CD4-positive, alpha-beta T cell treated with Interleukin-1 beta for 1 hour (primary cell): ENCODE results near the gene WNT9B.

Experiments
- DNase-seq, 2 donors: peaks; one replicate each; pipeline ENCODE4 v3.0.0-alpha.2; 2020 to 2022

WNT9B gene

GRCh38 chr17:46851029-46851741 is at the start of gene WNT9B:
WNT9B (plus strand) TSS chr17:46851583; CDS start chr17:46851639, 56 bp downstream.
- peak; percentile 5 to 9 for DNase-seq

- DNase-seq: no peak
Observed at GRCh38 chr17:46802800-46803199, 48.6 kb upstream of the WNT9B start.

- no peak for DNase-seq
Observed at GRCh38 chr17:46803544-46803943, 47.8 kb upstream of the WNT9B start.

GRCh38 chr17:46805771-46806170 is 45.6 kb upstream of the WNT9B start:
- no peak for DNase-seq

- no peak for DNase-seq
Observed at GRCh38 chr17:46809110-46809571, 42.2 kb upstream of the WNT9B start.

GRCh38 chr17:46810837-46811236 is 40.5 kb upstream of the WNT9B start:
- DNase-seq: no peak

- no peak for DNase-seq
Observed at GRCh38 chr17:46811978-46812583, 39.3 kb upstream of the WNT9B start.

GRCh38 chr17:46812624-46813318 is 38.6 kb upstream of the WNT9B start:
- DNase-seq: no peak

- DNase-seq: no peak
Observed at GRCh38 chr17:46813920-46814319, 37.5 kb upstream of the WNT9B start.

- DNase-seq: no peak
Observed at GRCh38 chr17:46814446-46814845, 36.9 kb upstream of the WNT9B start.

GRCh38 chr17:46815474-46816353 is 35.7 kb upstream of the WNT9B start:
- DNase-seq: no peak

GRCh38 chr17:46817151-46817900 is 34.1 kb upstream of the WNT9B start:
- no peak for DNase-seq

GRCh38 chr17:46817901-46818209 is 33.5 kb upstream of the WNT9B start:
- DNase-seq: no peak

- peak; percentile 47 to 54 for DNase-seq
Observed at GRCh38 chr17:46818316-46818928, 33.0 kb upstream of the WNT9B start, which contains the start of gene WNT3. WNT3 (minus strand) TSS chr17:46818692; CDS start chr17:46818597, 95 bp downstream.

GRCh38 chr17:46818929-46819859 is 32.2 kb upstream of the WNT9B start:
- DNase-seq: no peak

- no peak for DNase-seq
Observed at GRCh38 chr17:46819906-46820351, 31.5 kb upstream of the WNT9B start.

GRCh38 chr17:46820592-46821450 is 30.6 kb upstream of the WNT9B start:
- no peak for DNase-seq

GRCh38 chr17:46821482-46822387 is 29.6 kb upstream of the WNT9B start:
- no peak for DNase-seq
